ENCODE data around the gene SUSD1.
"Not testable (repeated sequence)": the region's sequence is repeated elsewhere in the genome, so short reads cannot be mapped to it uniquely, and the experiment has no call there.

The SUSD1 gene

GRCh38 chr9:112094241-112094640 lies 80.9 kb downstream of the SUSD1 start:
- no peak for DNase-seq

GRCh38 chr9:112093870-112094216 lies 81.3 kb downstream of the SUSD1 start:
- DNase-seq: no peak

GRCh38 chr9:112093147-112093869 lies 81.8 kb downstream of the SUSD1 start:
- no peak for DNase-seq

GRCh38 chr9:112091810-112092209 lies 83.3 kb downstream of the SUSD1 start:
- no peak for DNase-seq

- DNase-seq: no peak
Measured at GRCh38 chr9:112087506-112087905, 87.6 kb downstream of the SUSD1 start.

GRCh38 chr9:112086627-112087026 lies 88.5 kb downstream of the SUSD1 start:
- peak in 1 of 2 donors; percentile 30 for DNase-seq

- DNase-seq: no peak
Measured at GRCh38 chr9:112084907-112085306, 90.2 kb downstream of the SUSD1 start.

- no peak for DNase-seq
Measured at GRCh38 chr9:112084334-112084733, 90.8 kb downstream of the SUSD1 start.

GRCh38 chr9:112081918-112082729 lies 93.0 kb downstream of the SUSD1 start:
- DNase-seq: no peak

GRCh38 chr9:112080831-112081542 lies 94.1 kb downstream of the SUSD1 start:
- DNase-seq: no peak

GRCh38 chr9:112078432-112078831 lies 96.7 kb downstream of the SUSD1 start:
- no peak for DNase-seq

GRCh38 chr9:112076814-112077213 lies 98.3 kb downstream of the SUSD1 start:
- DNase-seq: no peak

- no peak for DNase-seq
Measured at GRCh38 chr9:112075009-112075378, 100.1 kb downstream of the SUSD1 start.

- peak; percentile 76 to 88 for DNase-seq
Measured at GRCh38 chr9:112074250-112075008, 100.7 kb downstream of the SUSD1 start.

GRCh38 chr9:112073639-112074173 lies 101.4 kb downstream of the SUSD1 start:
- not testable (repeated sequence) for DNase-seq

GRCh38 chr9:112072721-112073638 lies 102.1 kb downstream of the SUSD1 start:
- DNase-seq: peak in 1 of 2 donors; percentile 39

- peak; percentile 76 to 96 for DNase-seq
Measured at GRCh38 chr9:112069318-112070169, 105.6 kb downstream of the SUSD1 start.

GRCh38 chr9:112065806-112066606 lies 109.1 kb downstream of the SUSD1 start:
- DNase-seq: no peak

- no peak for DNase-seq
Measured at GRCh38 chr9:112064871-112065270, 110.2 kb downstream of the SUSD1 start.

- peak; percentile 38 to 84 for DNase-seq
Measured at GRCh38 chr9:112063586-112063985, 111.5 kb downstream of the SUSD1 start.

All from inflammatory macrophage treated with lipopolysaccharide for 1 hour (primary cell).